Measurements from ENCODE around the gene CCDC80. TPM values are rescaled to one million over a fixed set of nuclear protein-coding genes. Genes with fewer than 3 reads are reported as not detected.

The CCDC80 gene
- total RNA-seq, 1 experiment from 2014 or later: 18.0 TPM

DNA sequence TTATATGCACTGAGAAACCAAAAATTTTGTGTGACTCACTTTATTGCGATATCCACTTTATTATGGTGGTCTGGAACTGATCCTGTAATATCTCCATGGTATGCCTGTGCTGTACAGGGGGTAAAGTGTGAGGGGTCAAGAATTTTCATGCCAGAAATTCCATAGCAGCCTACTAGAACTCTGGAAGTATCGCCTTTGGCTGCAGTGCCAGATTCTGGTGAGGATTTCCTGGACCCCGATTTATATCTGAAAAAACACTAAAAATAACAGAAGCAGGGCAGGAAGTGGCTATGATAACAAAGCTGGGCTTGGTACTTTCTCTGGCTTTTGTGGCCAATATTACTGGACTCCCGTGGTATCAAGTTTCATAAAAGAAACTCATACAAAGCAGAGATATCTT, 36.4 kb downstream of the CCDC80 start:
- DNase-seq: peak; percentile 71 to 75
- Histone ChIP-seq H3K9me3 (replicated peaks) (no peaks in the 10 kb centered on the region), H3K36me3 (no peaks in the 10 kb centered on the region), H3K27me3 (no peaks in the 10 kb centered on the region), H3K27ac (peak overlapping the region; percentile 94), H3K4me3 (no peak overlapping the region), H3K4me1 (peaks cover 26% of the 10 kb centered on the region)

DNA sequence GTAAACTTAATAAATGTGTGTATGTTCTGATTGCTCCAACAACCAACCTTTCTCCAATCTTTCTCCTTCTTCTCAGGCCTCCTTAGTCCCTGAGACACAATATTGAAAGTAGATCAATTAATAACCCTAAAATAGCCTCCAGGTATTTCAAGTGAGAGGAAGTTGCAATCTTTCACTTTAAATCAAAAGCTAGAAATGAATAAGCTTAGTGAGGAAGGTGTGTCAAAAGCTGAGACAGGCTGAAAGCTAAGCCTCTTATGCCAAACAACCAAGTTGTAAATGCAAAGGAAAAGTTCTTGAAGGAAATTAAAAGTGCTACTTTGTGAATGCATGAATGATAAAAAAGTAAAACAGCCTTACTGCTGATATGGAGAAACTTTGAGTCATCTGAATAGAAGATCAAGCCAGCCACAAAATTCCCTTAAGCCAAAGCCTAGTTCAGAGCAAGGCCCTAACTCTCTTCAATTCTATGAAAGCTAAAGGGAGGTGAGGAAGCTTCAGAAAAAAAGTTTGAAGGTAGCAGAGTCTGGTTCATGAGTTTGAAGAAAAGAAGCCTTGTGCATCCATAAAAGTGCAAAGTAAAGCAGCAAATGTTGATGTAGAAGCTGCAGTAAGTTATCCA, 38.6 kb downstream of the CCDC80 start:
- Histone ChIP-seq H3K4me1 (peaks cover 22% of the 10 kb centered on the region), H3K36me3 (no peaks in the 10 kb centered on the region)

GRCh38 chr3:112598731-112599130, 42.2 kb downstream of the CCDC80 start:
- no peak overlapping the region for H3K4me3 ChIP-seq
- no peaks in the 10 kb centered on the region for H3K9me3 ChIP-seq (replicated peaks)
- no peaks in the 10 kb centered on the region for H3K27me3 ChIP-seq
- DNase-seq: peak in 1 of 2 experiments; percentile 9
- peaks cover 1% of the 10 kb centered on the region for H3K4me1 ChIP-seq
- no peak overlapping the region for H3K27ac ChIP-seq
- peaks cover 5% of the 10 kb centered on the region for H3K36me3 ChIP-seq

More for the DNA sequence above, 38.6 kb downstream of the CCDC80 start:
- no peak for DNase-seq
- Histone ChIP-seq H3K4me3 (no peak overlapping the region), H3K27me3 (no peaks in the 10 kb centered on the region), H3K27ac (no peak overlapping the region), H3K9me3 (replicated peaks) (no peaks in the 10 kb centered on the region)

DNA sequence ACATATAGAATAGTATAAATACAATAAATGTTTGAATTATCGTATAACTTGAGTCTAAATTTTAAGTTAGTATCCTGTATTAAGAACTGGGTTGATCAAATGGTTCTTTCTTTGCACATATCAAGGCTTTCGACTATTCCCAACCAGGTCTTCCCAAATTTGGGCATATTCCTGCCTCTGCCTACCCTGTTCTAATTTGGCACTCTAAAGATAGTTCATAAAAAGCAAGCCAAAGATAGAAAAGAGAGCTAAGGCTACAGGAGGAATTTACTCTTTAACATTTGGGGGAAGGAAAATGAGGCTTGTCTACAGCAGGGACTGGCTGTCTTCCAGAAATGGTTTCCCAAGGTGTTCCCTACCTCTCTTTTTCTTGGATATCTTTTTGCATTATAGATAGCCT, 43.0 kb downstream of the CCDC80 start:
- Histone ChIP-seq H3K9me3 (replicated peaks) (no peaks in the 10 kb centered on the region), H3K27me3 (no peaks in the 10 kb centered on the region), H3K36me3 (peaks cover 5% of the 10 kb centered on the region)

GRCh38 chr3:112594856-112595255, 46.1 kb downstream of the CCDC80 start:
- no peaks in the 10 kb centered on the region for H3K4me1 ChIP-seq
- H3K9me3 ChIP-seq (replicated peaks): no peaks in the 10 kb centered on the region
- no peak for DNase-seq
- peaks cover 5% of the 10 kb centered on the region for H3K36me3 ChIP-seq
- no peak overlapping the region for H3K4me3 ChIP-seq
- no peaks in the 10 kb centered on the region for H3K27me3 ChIP-seq
- no peak overlapping the region for H3K27ac ChIP-seq

More for the DNA sequence above, 43.0 kb downstream of the CCDC80 start:
- Histone ChIP-seq H3K4me3 (no peak overlapping the region), H3K4me1 (no peaks in the 10 kb centered on the region), H3K27ac (no peak overlapping the region)
- no peak for DNase-seq

DNA sequence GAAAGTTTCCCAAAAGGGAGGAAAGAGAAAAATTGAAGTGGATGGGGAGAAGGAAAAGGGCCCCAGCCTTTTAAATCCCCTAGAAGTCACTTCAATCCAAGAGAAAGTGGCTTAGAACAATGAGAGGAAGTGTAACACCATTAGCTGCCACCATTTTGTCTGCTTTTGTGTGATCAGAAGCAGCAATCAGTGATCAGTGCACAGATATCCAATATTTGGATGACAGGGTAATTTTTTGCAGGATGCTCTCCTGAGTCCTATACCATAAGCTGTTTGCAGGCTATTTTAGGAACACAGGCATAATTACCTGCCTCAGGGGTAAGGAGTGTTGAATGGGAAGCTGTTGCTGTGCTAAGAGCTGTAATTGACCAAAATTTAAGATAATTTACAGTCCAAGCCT, 47.7 kb downstream of the CCDC80 start:
- no peak overlapping the region for H3K27ac ChIP-seq
- H3K4me3 ChIP-seq: no peak overlapping the region
- H3K27me3 ChIP-seq: no peaks in the 10 kb centered on the region
- no peaks in the 10 kb centered on the region for H3K4me1 ChIP-seq
- H3K36me3 ChIP-seq: peaks cover 5% of the 10 kb centered on the region
- no peak for DNase-seq
- no peaks in the 10 kb centered on the region for H3K9me3 ChIP-seq (replicated peaks)

- no peak for DNase-seq
- Histone ChIP-seq H3K4me1 (no peaks in the 10 kb centered on the region), H3K27me3 (no peaks in the 10 kb centered on the region), H3K36me3 (peaks cover 10% of the 10 kb centered on the region; the same call in 1 of the 2 replicates), H3K9me3 (replicated peaks) (no peaks in the 10 kb centered on the region), H3K4me3 (no peak overlapping the region), H3K27ac (no peak overlapping the region)
Measured at GRCh38 chr3:112587336-112587735, 53.6 kb downstream of the CCDC80 start.

- Histone ChIP-seq H3K36me3 (peaks cover 10% of the 10 kb centered on the region; the same call in 1 of the 2 replicates), H3K4me1 (no peaks in the 10 kb centered on the region), H3K27me3 (no peaks in the 10 kb centered on the region), H3K4me3 (no peak overlapping the region), H3K27ac (no peak overlapping the region), H3K9me3 (replicated peaks) (no peaks in the 10 kb centered on the region)
- no peak for DNase-seq
Measured at GRCh38 chr3:112585782-112586181, 55.2 kb downstream of the CCDC80 start.

GRCh38 chr3:112583105-112583504, 57.8 kb downstream of the CCDC80 start:
- Histone ChIP-seq H3K27ac (no peak overlapping the region), H3K36me3 (peaks cover 14% of the 10 kb centered on the region), H3K4me1 (no peaks in the 10 kb centered on the region), H3K4me3 (no peak overlapping the region), H3K27me3 (no peaks in the 10 kb centered on the region), H3K9me3 (replicated peaks) (no peaks in the 10 kb centered on the region)
- DNase-seq: no peak

DNA sequence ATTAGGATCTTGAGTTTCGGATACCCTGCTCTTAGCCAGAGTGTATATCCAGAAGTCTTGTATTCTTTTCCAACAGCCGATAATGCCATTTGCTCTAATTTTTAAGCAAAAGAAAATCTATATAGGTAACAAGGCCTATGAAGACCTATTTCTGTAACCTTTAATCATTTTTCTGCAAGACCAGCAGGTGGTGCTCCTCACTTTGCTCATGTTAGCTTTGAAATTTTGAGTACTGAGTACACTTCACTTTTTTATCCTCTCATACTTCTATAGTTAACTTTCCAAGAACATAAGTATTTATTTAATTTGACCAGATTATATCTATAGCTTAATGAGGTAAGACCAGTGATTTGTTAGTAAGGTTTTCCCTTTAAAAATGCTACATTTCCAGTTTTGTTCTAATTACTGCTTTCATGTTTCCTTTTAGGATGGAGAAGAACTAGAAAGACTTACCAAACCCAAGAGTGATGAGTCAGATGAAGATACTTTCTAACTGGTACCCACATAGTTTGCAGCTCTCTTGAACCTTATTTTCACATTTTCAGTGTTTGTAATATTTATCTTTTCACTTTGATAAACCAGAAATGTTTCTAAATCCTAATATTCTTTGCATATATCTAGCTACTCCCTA, 58.6 kb downstream of the CCDC80 start:
- Histone ChIP-seq H3K27ac (no peak overlapping the region), H3K4me1 (no peaks in the 10 kb centered on the region), H3K4me3 (no peak overlapping the region), H3K27me3 (no peaks in the 10 kb centered on the region), H3K36me3 (peaks cover 14% of the 10 kb centered on the region), H3K9me3 (replicated peaks) (no peaks in the 10 kb centered on the region)
- peak; percentile 29 to 68 for DNase-seq

DNA sequence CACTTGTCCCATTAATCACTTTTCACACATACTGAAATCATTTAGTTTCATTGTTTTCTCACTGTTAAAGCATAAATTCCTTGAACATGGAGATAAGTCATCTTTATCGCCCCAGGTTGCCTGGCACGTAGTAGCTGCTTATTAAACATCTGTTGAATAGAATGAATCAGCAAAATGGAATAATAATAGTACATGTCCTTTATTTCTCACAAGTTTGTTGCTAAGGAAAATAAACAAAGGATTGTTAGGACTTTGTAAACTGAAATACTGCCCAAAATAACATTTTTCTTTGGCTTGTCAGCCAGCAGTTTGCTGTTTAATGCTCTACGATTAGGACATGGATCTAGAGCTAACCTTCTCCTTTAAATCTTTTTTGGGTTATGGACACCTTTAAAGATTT, 61.2 kb downstream of the CCDC80 start:
- H3K36me3 ChIP-seq: peaks cover 15% of the 10 kb centered on the region
- DNase-seq: no peak
- H3K9me3 ChIP-seq (replicated peaks): no peaks in the 10 kb centered on the region
- no peaks in the 10 kb centered on the region for H3K4me1 ChIP-seq
- H3K27me3 ChIP-seq: no peaks in the 10 kb centered on the region
- no peak overlapping the region for H3K27ac ChIP-seq
- no peak overlapping the region for H3K4me3 ChIP-seq

GRCh38 chr3:112579232-112579631, 61.7 kb downstream of the CCDC80 start:
- no peak overlapping the region for H3K27ac ChIP-seq
- peaks cover 15% of the 10 kb centered on the region for H3K36me3 ChIP-seq

GRCh38 chr3:112572701-112573100, 68.2 kb downstream of the CCDC80 start:
- H3K27ac ChIP-seq: no peak overlapping the region
- H3K4me1 ChIP-seq: no peaks in the 10 kb centered on the region
- no peak overlapping the region for H3K4me3 ChIP-seq
- no peaks in the 10 kb centered on the region for H3K27me3 ChIP-seq
- DNase-seq: no peak
- peaks cover 14% of the 10 kb centered on the region for H3K36me3 ChIP-seq
- no peaks in the 10 kb centered on the region for H3K9me3 ChIP-seq (replicated peaks)

More at GRCh38 chr3:112579232-112579631, 61.7 kb downstream of the CCDC80 start:
- no peak for DNase-seq
- Histone ChIP-seq H3K9me3 (replicated peaks) (no peaks in the 10 kb centered on the region), H3K4me3 (no peak overlapping the region), H3K4me1 (no peaks in the 10 kb centered on the region), H3K27me3 (no peaks in the 10 kb centered on the region)

- no peaks in the 10 kb centered on the region for H3K4me1 ChIP-seq
- DNase-seq: no peak
- no peaks in the 10 kb centered on the region for H3K27me3 ChIP-seq
- no peaks in the 10 kb centered on the region for H3K9me3 ChIP-seq (replicated peaks)
- peaks cover 8% of the 10 kb centered on the region for H3K36me3 ChIP-seq
- no peak overlapping the region for H3K4me3 ChIP-seq
- no peak overlapping the region for H3K27ac ChIP-seq
Measured at GRCh38 chr3:112569265-112569664, 71.7 kb downstream of the CCDC80 start.

GRCh38 chr3:112568642-112569041, 72.3 kb downstream of the CCDC80 start:
- DNase-seq: no peak
- H3K4me3 ChIP-seq: no peak overlapping the region

DNA sequence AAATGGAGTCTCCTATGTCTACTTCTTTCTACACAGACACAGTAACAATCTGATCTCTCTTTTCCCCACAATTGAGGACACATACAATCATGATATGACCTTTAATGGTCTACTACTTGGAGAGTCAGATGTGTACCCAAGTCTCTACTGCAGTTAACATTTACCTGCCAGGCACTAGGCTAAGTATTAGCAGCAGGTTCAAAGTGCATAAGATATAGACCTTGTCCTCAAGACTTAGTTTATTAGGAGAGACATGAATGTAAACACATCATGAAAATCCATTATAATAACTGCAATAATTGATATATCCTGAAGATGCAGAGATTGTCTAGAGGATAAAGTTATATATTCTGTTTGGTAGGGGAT, 76.0 kb downstream of the CCDC80 start:
- no peaks in the 10 kb centered on the region; the same call in 1 of the 2 replicates for H3K4me1 ChIP-seq
- no peaks in the 10 kb centered on the region for H3K36me3 ChIP-seq
- no peak overlapping the region for H3K27ac ChIP-seq
- H3K9me3 ChIP-seq (replicated peaks): no peaks in the 10 kb centered on the region
- DNase-seq: no peak
- H3K27me3 ChIP-seq: no peaks in the 10 kb centered on the region
- H3K4me3 ChIP-seq: no peak overlapping the region

More at GRCh38 chr3:112568642-112569041, 72.3 kb downstream of the CCDC80 start:
- no peak overlapping the region for H3K27ac ChIP-seq
- no peaks in the 10 kb centered on the region for H3K4me1 ChIP-seq
- no peaks in the 10 kb centered on the region for H3K27me3 ChIP-seq
- H3K9me3 ChIP-seq (replicated peaks): no peaks in the 10 kb centered on the region
- H3K36me3 ChIP-seq: peaks cover 8% of the 10 kb centered on the region
